CD8-positive, alpha-beta memory T cell (primary cell): Measurements from ENCODE around the gene HYAL2. TPM values are rescaled to one million over a fixed set of nuclear protein-coding genes. Genes with fewer than 3 reads are reported as not detected.

Experiments used
- CTCF ChIA-PET: fragments of 350-600 bp; sonication (Branson Sonifier 250); formaldehyde crosslinking; loops from one replicate; lab custom pipeline; 2021; ENCODE audit warnings: antibody characterized with exemption; lab: Charles Lee
- POLR2A ChIA-PET: fragments of 350-600 bp; sonication (Branson Sonifier 250); formaldehyde crosslinking; loops from one replicate; lab custom pipeline; 2021; ENCODE audit warnings: antibody characterized with exemption; lab: Charles Lee
- DNase-seq, 5 donors: peaks; one replicate each; pipeline versions ENCODE4 v3.0.0 to v3.0.0-alpha.2; 2020 to 2022; ENCODE audit warnings: mixed read lengths in 1 of 5
- H3K27ac ChIP-seq: one replicate; pipeline ENCODE4 v1.7.0; 2013; ENCODE audit warnings: low read depth, mild to moderate bottlenecking, low read length, moderate library complexity
- H3K27me3 ChIP-seq: 2 replicates; pipeline ENCODE4 v1.7.0; 2013; ENCODE audit warnings: low read length, mild to moderate bottlenecking; ENCODE audit not compliant: insufficient read depth, poor library complexity, severe bottlenecking
- H3K36me3 ChIP-seq: 2 replicates; pipeline ENCODE4 v1.7.0; 2013; ENCODE audit warnings: mild to moderate bottlenecking, low read length, moderate library complexity; ENCODE audit not compliant: insufficient read depth
- H3K4me1 ChIP-seq: 2 replicates; pipeline ENCODE4 v1.7.0; 2013; ENCODE audit warnings: mild to moderate bottlenecking, low read length, moderate library complexity; ENCODE audit not compliant: insufficient read depth
- H3K4me3 ChIP-seq: 2 replicates; pipeline ENCODE4 v1.7.0; 2013; ENCODE audit warnings: mild to moderate bottlenecking, low read length
- H3K9me3 ChIP-seq: 2 replicates; pipeline ENCODE4 v1.7.0; 2013; ENCODE audit warnings: mild to moderate bottlenecking, low read length
- H3K27ac Mint-ChIP-seq, 8 donors: one replicate each; pipeline ENCODE4 v1.8.0; 2020 to 2021; ENCODE audit warnings: mixed read lengths in 8 of 8, mild to moderate bottlenecking in 6 of 8, inconsistent platforms in 3 of 8, moderate library complexity in 3 of 8
- H3K27me3 Mint-ChIP-seq, 2 donors: one replicate each; pipeline ENCODE4 v1.8.0; 2020 to 2021; ENCODE audit warnings: mixed read lengths in 2 of 2, mild to moderate bottlenecking in 1 of 2, moderate library complexity in 1 of 2
- H3K36me3 Mint-ChIP-seq, 3 donors: one replicate each; pipeline ENCODE4 v1.8.0; 2020 to 2021; ENCODE audit warnings: mixed read lengths in 3 of 3, inconsistent platforms in 1 of 3, mild to moderate bottlenecking in 1 of 3
- H3K4me1 Mint-ChIP-seq, 3 donors: one replicate each; pipeline ENCODE4 v1.8.0; 2020 to 2021; ENCODE audit warnings: mixed read lengths in 3 of 3, inconsistent platforms in 1 of 3, mild to moderate bottlenecking in 1 of 3
- H3K4me3 Mint-ChIP-seq, 7 donors: one replicate each; pipeline ENCODE4 v1.8.0; 2020 to 2021; ENCODE audit warnings: mixed read lengths in 7 of 7, mild to moderate bottlenecking in 6 of 7, moderate library complexity in 4 of 7, inconsistent platforms in 2 of 7
- H3K9me3 Mint-ChIP-seq, 5 donors: one replicate each; pipeline ENCODE4 v1.8.0; 2020 to 2022; ENCODE audit warnings: mixed read lengths in 5 of 5, mild to moderate bottlenecking in 3 of 5, moderate library complexity in 2 of 5, inconsistent platforms in 1 of 5
- polyA plus RNA-seq: library from polyadenylated mRNA; unstranded; fragments of 300-500 nt; fragmentation: Illumina TruSeq; gene quantifications from one replicate; pipeline ENCODE4 v1.2.3, GENCODE V29; 2021
- total RNA-seq, 2 experiments: library from RNA; stranded (reverse); gene quantifications; one replicate each; pipeline ENCODE4 v1.2.3, GENCODE V29; 2021

Gene HYAL2
- total RNA-seq (10 to 100 TPM; 13.7 to 13.9 TPM), polyA plus RNA-seq (10.8 TPM)

GRCh38 chr3:50322386-50323091, at the start of gene HYAL2:
Gene HYAL2, minus strand, starts transcription at chr3:50322745. Its CDS starts 2,256 bp downstream, at chr3:50320489.
- Mint-ChIP-seq H3K36me3 (peaks cover 0 to 21% (median 0%) of the 10 kb centered on the region in 3 donors), H3K27me3 (peaks cover 0 to 1% of the 10 kb centered on the region in 2 donors), H3K9me3 (no peaks in the 10 kb centered on the region), H3K27ac (peak within 1 kb of the TSS; percentile 78 to 98 (median 90)), H3K4me3 (peak within 1 kb of the TSS; percentile 80 to 93 (median 87)), H3K4me1 (peaks cover 33 to 59% (median 44%) of the 10 kb centered on the region in 3 donors)
- Histone ChIP-seq H3K4me1 (peaks cover 28% of the 10 kb centered on the region), H3K36me3 (peaks cover 4% of the 10 kb centered on the region), H3K4me3 (peak within 1 kb of the TSS; percentile 91), H3K27ac (peak within 1 kb of the TSS; percentile 88), H3K27me3 (no peaks in the 10 kb centered on the region), H3K9me3 (no peaks in the 10 kb centered on the region)
- no peak for DNase-seq
- POLR2A ChIA-PET = interaction anchor here (1.4 to 2.0 kb wide), 3 partner anchors 15 to 28 kb away, joined by 4 to 6 read pairs (median 4); partner anchors contain the start of genes CYB561D2, HYAL3, NAA80 and NPRL2
- CTCF ChIA-PET = interaction anchor here (1.4 to 2.0 kb wide), 7 partner anchors 10 to 76 kb away, joined by 3 to 9 read pairs (median 5); partner anchors contain the start of genes CYB561D2, HYAL3, NAA80 and NPRL2

DNA sequence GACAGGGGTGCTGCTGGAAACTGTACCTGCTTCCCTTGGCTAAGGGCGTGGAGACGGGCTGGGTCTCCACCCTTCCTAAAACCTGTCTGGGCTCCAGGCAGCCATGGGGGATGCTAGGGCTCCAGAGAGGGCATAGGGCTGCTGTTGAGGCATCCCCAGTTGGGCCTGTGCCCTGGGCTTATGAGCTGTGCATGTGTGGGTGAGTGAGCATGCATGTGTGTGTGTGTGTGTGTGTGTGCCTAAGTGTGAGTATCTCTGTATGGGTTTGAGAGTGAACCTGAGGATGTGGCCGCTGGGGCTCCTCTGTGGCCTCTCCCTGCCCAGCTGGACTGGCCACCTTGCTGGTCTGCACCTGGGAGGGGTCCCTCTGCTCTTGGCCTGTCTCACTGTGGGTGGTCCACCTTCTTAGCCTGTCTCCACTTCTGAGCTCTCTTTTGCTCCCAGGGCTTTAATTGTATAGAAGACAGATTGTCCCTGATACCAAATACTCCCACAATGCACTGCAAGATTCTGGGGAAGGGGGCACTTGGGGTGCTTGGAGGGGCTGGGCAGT, 48.7 kb upstream of the HYAL2 start:
- no peaks in the 10 kb centered on the region for H3K9me3 ChIP-seq
- Mint-ChIP-seq H3K9me3 (no peaks in the 10 kb centered on the region), H3K4me3 (no peak overlapping the region), H3K27ac (peak overlapping the region in 1 of 8 donors; percentile 72), H3K4me1 (peaks cover 3 to 24% (median 10%) of the 10 kb centered on the region in 3 donors), H3K27me3 (no peaks in the 10 kb centered on the region), H3K36me3 (no peaks in the 10 kb centered on the region)
- no peaks in the 10 kb centered on the region for H3K36me3 ChIP-seq
- no peak for DNase-seq
- peaks cover 8% of the 10 kb centered on the region for H3K4me1 ChIP-seq
- H3K27ac ChIP-seq = no peak overlapping the region
- H3K4me3 ChIP-seq = no peak overlapping the region
- CTCF ChIA-PET = interaction anchor here (1.1 to 2.0 kb wide), 2 partner anchors 24 to 125 kb away, joined by 3 to 5 read pairs; no protein-coding TSS in a partner anchor
- no peaks in the 10 kb centered on the region for H3K27me3 ChIP-seq
- POLR2A ChIA-PET = no interaction called here

DNA sequence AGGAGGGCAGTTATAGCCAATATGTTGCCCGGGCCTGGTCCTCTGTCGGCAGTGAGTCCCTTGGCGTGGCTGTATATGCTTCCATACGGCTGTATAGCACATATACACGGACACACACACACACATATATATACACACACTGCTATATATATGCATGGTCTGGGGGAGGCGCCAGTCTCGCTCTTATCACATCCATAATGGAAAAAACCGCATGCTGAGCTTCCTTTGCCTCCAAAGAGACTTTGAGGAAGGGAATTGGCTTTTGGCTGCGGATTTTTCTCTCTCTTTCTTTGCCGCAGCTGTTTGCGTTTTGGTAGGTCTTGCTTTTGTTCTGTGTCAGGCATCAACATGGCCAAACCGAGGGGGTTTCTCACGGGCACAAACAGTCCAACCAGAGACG, 48.0 kb upstream of the HYAL2 start:
- peaks cover 0 to 1% (median 0%) of the 10 kb centered on the region in 3 donors for H3K36me3 Mint-ChIP-seq
- H3K4me1 Mint-ChIP-seq = peaks cover 9 to 30% (median 14%) of the 10 kb centered on the region in 3 donors
- no peaks in the 10 kb centered on the region for H3K9me3 Mint-ChIP-seq
- Histone ChIP-seq H3K36me3 (no peaks in the 10 kb centered on the region), H3K27me3 (no peaks in the 10 kb centered on the region), H3K9me3 (no peaks in the 10 kb centered on the region), H3K27ac (no peak overlapping the region), H3K4me1 (peaks cover 14% of the 10 kb centered on the region), H3K4me3 (no peak overlapping the region)
- DNase-seq = no peak
- H3K27me3 Mint-ChIP-seq = no peaks in the 10 kb centered on the region
- peak overlapping the region in 1 of 8 donors; percentile 28 for H3K27ac Mint-ChIP-seq
- H3K4me3 Mint-ChIP-seq = peak overlapping the region in 1 of 7 donors; percentile 38
- CTCF ChIA-PET = interaction anchor here (1.1 to 2.0 kb wide), 2 partner anchors 23 to 124 kb away, joined by 3 to 5 read pairs; no protein-coding TSS in a partner anchor
- POLR2A ChIA-PET = no interaction called here

- peak overlapping the region in 4 of 8 donors; percentile 1 to 69 (median 39) for H3K27ac Mint-ChIP-seq
- H3K4me3 Mint-ChIP-seq = no peak overlapping the region
- peaks cover 14 to 39% (median 19%) of the 10 kb centered on the region in 3 donors for H3K4me1 Mint-ChIP-seq
- POLR2A ChIA-PET = no interaction called here
- no peaks in the 10 kb centered on the region for H3K9me3 Mint-ChIP-seq
- no peak overlapping the region for H3K4me3 ChIP-seq
- CTCF ChIA-PET = interaction anchor here (0.7 to 1.4 kb wide), 2 partner anchors 174 to 181 kb away, joined by 3 to 4 read pairs; no protein-coding TSS in a partner anchor
- H3K27ac ChIP-seq = no peak overlapping the region
- no peaks in the 10 kb centered on the region for H3K27me3 ChIP-seq
- H3K4me1 ChIP-seq = peaks cover 23% of the 10 kb centered on the region
- H3K27me3 Mint-ChIP-seq = no peaks in the 10 kb centered on the region
- peaks cover 0 to 6% (median 0%) of the 10 kb centered on the region in 3 donors for H3K36me3 Mint-ChIP-seq
- no peak for DNase-seq
- H3K9me3 ChIP-seq = no peaks in the 10 kb centered on the region
- no peaks in the 10 kb centered on the region for H3K36me3 ChIP-seq
Measured at GRCh38 chr3:50369012-50369670, 46.6 kb upstream of the HYAL2 start.

- H3K27ac ChIP-seq = peak overlapping the region; percentile 88
- Mint-ChIP-seq H3K27me3 (no peaks in the 10 kb centered on the region), H3K4me3 (peak overlapping the region; percentile 80 to 96 (median 88)), H3K9me3 (no peaks in the 10 kb centered on the region), H3K36me3 (peaks cover 0 to 6% (median 0%) of the 10 kb centered on the region in 3 donors), H3K27ac (peak overlapping the region; percentile 89 to 99 (median 94)), H3K4me1 (peaks cover 14 to 48% (median 19%) of the 10 kb centered on the region in 3 donors)
- ChIA-PET POLR2A (interaction anchor here (0.5 to 1.6 kb wide), 8 partner anchors 12 to 287 kb away, joined by 3 to 9 read pairs (median 4); no protein-coding TSS in a partner anchor), CTCF (interaction anchor here (0.8 to 1.5 kb wide), 8 partner anchors 10 to 203 kb away, joined by 3 to 7 read pairs (median 4); partner anchors contain the start of genes CYB561D2, HEMK1 and NPRL2)
- no peaks in the 10 kb centered on the region for H3K36me3 ChIP-seq
- no peaks in the 10 kb centered on the region for H3K27me3 ChIP-seq
- peaks cover 25% of the 10 kb centered on the region for H3K4me1 ChIP-seq
- H3K4me3 ChIP-seq = peak overlapping the region; percentile 94
- no peak for DNase-seq
- no peaks in the 10 kb centered on the region for H3K9me3 ChIP-seq
Measured at GRCh38 chr3:50365842-50366220, 43.3 kb upstream of the HYAL2 start.

DNA sequence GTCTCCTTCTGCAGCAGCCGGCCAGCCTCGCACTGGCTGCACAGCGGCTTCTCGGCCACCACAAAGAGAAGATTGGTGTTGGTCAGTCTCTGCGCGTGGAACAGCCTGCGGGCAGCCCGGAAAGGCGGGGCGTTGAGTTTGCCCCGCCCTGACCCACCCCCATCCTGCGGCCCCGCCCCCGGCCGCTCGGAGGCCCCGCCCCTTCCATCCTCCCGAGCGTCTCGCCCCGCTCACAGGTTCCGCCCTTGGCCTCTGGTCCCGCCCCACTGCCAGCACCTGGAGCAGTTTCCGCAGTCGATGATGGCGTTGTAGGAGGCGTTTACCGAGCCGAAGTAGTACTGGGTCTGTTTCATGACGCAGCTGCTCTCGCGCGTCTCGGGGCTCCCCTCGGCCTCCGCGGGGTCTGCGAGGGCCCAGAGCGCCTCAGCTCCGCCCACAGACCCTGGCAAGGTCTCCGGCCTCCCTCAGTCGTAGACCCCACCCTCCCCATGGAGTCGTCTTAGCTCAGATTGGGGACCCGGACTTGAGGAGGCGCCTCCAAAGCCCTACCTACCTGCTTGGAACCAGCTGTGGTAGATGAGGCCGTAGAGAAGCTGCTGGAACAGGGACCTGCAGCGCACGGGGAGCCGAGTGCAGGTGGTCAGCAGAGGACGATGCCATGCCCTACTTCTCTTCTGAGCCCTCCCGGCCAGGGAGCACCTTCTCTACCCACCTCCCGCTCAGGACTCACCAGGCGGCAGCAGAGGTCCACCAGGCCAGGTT, 42.7 kb upstream of the HYAL2 start:
- H3K36me3 ChIP-seq = no peaks in the 10 kb centered on the region
- Mint-ChIP-seq H3K27ac (peak overlapping the region; percentile 89 to 99 (median 94)), H3K4me3 (peak overlapping the region; percentile 80 to 96 (median 88)), H3K9me3 (no peaks in the 10 kb centered on the region), H3K4me1 (peaks cover 14 to 48% (median 19%) of the 10 kb centered on the region in 3 donors), H3K27me3 (peaks cover 0 to 2% of the 10 kb centered on the region in 2 donors), H3K36me3 (peaks cover 0 to 6% (median 0%) of the 10 kb centered on the region in 3 donors)
- peak; percentile 92 to 97 (median 94) for DNase-seq
- peak overlapping the region; percentile 94 for H3K4me3 ChIP-seq
- no peaks in the 10 kb centered on the region for H3K27me3 ChIP-seq
- peak overlapping the region; percentile 88 for H3K27ac ChIP-seq
- H3K9me3 ChIP-seq = no peaks in the 10 kb centered on the region
- ChIA-PET POLR2A (interaction anchor here (0.5 to 1.6 kb wide), 12 partner anchors 11 to 776 kb away, joined by 3 to 9 read pairs (median 4); partner anchors contain the start of genes CYB561D2, HYAL3, NAA80 and NPRL2), CTCF (interaction anchor here (0.7 to 1.5 kb wide), 9 partner anchors 9 to 1007 kb away, joined by 3 to 7 read pairs (median 4); partner anchors contain the start of genes CYB561D2, HEMK1 and NPRL2)
- H3K4me1 ChIP-seq = peaks cover 25% of the 10 kb centered on the region
